Kidney capillary endothelial cell (primary cell): ENCODE data around the gene MAPK14.
"Not testable (repeated sequence)": the region's sequence is repeated elsewhere in the genome, so short reads cannot be mapped to it uniquely, and the experiment has no call there.

Experiments
- DNase-seq: peaks from one replicate; pipeline ENCODE4 v3.0.0-alpha.2; 2018; ENCODE audit warnings: low spot score

Gene MAPK14

GRCh38 chr6:36027501-36028087, at the start of gene MAPK14:
Gene MAPK14, plus strand, starts transcription at chr6:36027808. Its CDS starts 350 bp downstream, at chr6:36028158.
- peak; percentile 100 for DNase-seq

- not testable (repeated sequence) for DNase-seq
Observed at GRCh38 chr6:35980126-35980525, 47.5 kb upstream of the MAPK14 start.

- DNase-seq: no peak
Observed at GRCh38 chr6:35980991-35981645, 46.5 kb upstream of the MAPK14 start.

- DNase-seq: no peak
Observed at GRCh38 chr6:35984701-35985100, 42.9 kb upstream of the MAPK14 start.

GRCh38 chr6:35988047-35988446, 39.6 kb upstream of the MAPK14 start:
- DNase-seq: not testable (repeated sequence)

GRCh38 chr6:35993150-35993549, 34.5 kb upstream of the MAPK14 start:
- DNase-seq: no peak

- no peak for DNase-seq
Observed at GRCh38 chr6:36000451-36000850, 27.2 kb upstream of the MAPK14 start.

GRCh38 chr6:36015666-36016065, 11.9 kb upstream of the MAPK14 start:
- no peak for DNase-seq

- DNase-seq: no peak
Observed at GRCh38 chr6:36018339-36018738, 9.3 kb upstream of the MAPK14 start.

- no peak for DNase-seq
Observed at GRCh38 chr6:36019167-36019566, 8.4 kb upstream of the MAPK14 start.

GRCh38 chr6:36020154-36020553, 7.5 kb upstream of the MAPK14 start:
- no peak for DNase-seq

- DNase-seq: no peak
Observed at GRCh38 chr6:36023996-36024795, 3.4 kb upstream of the MAPK14 start, which contains the start of gene SLC26A8. Gene SLC26A8, minus strand, starts transcription at chr6:36024641. Its CDS starts 4,934 bp downstream, at chr6:36019707.

GRCh38 chr6:36025260-36025931, 2.2 kb upstream of the MAPK14 start:
- DNase-seq: no peak

GRCh38 chr6:36025932-36026327, 1.7 kb upstream of the MAPK14 start:
- no peak for DNase-seq

- DNase-seq: peak; percentile 7
Observed at GRCh38 chr6:36028088-36028876, 674 bp downstream of the MAPK14 start.

- DNase-seq: peak; percentile 85
Observed at GRCh38 chr6:36028877-36029324, 1.3 kb downstream of the MAPK14 start.

GRCh38 chr6:36029464-36029863, 1.9 kb downstream of the MAPK14 start:
- no peak for DNase-seq

GRCh38 chr6:36032261-36032660, 4.7 kb downstream of the MAPK14 start:
- no peak for DNase-seq

- not testable (repeated sequence) for DNase-seq
Observed at GRCh38 chr6:36033144-36033543, 5.5 kb downstream of the MAPK14 start.

- no peak for DNase-seq
Observed at GRCh38 chr6:36033935-36034334, 6.3 kb downstream of the MAPK14 start.

GRCh38 chr6:36034441-36034840, 6.8 kb downstream of the MAPK14 start:
- DNase-seq: no peak
